NCI-H1694 (cell line): Measurements from ENCODE around the gene HIC1.

Experiments
- DNase-seq: peaks from one replicate; lab custom pipeline; 2025; lab: John Stamatoyannopoulos, UW

The HIC1 gene

DNA sequence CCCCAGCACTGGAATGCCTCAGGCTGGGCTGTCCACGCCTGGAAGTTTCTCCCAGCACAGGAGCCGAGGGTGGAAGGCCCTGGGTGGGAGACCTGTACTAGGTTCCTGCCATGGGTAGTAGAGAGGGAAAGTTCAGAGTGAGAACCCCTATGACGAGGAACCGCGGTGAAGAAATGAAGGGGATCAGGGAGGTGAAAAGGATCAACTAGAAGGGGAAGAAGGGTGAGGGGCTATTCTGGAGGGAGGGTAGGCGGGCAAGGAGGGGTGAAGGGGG lies 5.4 kb downstream of the HIC1 start:
- DNase-seq: no peak

- no peak for DNase-seq
Observed at GRCh38 chr17:2060681-2061440, 6.0 kb downstream of the HIC1 start.

DNA sequence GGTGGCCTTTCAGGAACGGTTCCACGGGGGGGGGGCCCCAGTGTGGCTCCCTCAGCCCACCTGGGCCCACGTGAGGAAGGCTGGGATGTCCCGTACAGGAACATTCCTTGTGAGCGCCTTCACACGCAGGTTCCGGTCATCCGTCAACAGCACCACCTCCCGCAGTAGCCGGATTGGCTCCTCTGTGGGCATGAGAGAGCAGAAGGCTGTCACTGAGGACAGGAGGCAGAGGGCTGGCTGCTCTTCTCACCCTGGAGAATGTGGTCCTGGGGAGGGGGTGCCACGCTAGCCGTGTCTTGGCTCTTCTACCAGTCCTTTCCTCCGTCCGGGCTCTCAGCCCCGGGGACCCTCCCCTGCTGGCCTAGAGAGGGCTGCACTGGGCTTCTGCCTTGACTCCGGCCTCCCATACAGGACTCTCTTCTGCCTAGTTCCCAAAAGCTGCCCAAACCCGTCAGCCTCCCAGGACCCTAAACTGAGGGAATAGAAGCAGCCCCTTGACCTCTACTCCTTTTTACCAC lies 6.6 kb downstream of the HIC1 start:
- DNase-seq: no peak

GRCh38 chr17:2062571-2063183 lies 7.8 kb downstream of the HIC1 start:
- DNase-seq: no peak

GRCh38 chr17:2063261-2064146 lies 8.6 kb downstream of the HIC1 start:
- DNase-seq: no peak

GRCh38 chr17:2064147-2064489 lies 9.2 kb downstream of the HIC1 start:
- no peak for DNase-seq

DNA sequence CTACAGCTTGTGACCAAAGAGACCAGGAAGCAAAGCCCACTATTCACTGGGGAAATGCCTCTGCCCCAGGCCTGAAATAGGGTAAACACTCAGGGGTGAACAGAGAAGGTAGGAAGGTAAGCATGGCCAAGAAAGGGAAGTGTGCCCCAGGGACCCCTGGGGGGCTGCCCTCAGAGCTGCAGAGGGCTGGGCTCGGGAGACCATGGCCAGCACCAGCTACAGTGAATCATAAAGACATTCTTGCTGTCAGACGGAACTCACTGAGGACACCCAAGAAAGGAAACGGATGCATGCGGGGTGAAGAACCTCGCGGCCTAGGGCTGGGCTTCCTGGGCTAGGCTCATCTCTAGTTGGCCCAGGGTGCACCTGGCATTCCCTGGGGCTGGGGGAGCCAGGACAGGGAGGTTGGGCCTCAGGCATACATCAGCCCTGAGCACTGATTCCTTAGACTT lies 9.6 kb downstream of the HIC1 start:
- no peak for DNase-seq

DNA sequence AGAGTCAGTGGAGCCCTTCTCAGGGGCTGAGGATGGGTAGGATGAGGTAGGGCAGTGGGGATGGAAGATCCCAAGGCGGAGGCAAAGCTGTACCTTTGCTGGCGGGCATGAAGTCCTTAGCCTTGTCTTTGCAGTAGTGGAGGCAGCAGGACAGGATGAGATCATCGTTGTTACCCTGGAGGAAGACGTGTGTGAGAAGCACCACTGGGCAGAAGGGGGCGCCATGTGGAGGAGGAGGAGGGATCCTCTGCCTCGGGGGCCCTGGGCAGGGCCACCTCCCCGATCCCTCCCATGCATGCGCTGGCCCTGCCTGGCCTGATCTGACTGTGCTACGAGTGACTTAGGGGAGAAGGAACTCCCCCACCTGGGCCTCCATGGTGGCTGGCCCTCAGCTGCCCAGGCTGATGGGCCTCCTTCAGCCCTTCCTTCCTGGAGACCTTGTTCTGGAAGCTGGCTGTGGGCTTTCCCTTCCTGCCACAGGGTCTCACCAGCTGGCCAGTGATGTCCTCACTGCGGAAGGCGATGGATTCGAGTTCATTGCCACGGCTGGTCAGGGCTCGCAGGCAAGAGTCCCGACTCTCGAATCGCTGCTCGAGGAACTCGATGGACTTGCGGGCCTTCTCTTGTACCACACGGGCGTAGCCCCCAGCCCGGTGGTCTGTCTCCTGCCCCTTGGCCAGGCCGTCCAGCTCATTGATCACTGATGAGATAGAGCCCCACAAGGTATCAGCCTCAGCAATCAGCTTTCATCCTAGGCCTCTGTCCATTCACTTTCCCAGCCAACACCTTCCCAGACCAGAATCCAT lies 10.3 kb downstream of the HIC1 start:
- DNase-seq: no peak

GRCh38 chr17:2065949-2066400 lies 11.1 kb downstream of the HIC1 start:
- no peak for DNase-seq

GRCh38 chr17:2067048-2067561 lies 12.2 kb downstream of the HIC1 start:
- no peak for DNase-seq

DNA sequence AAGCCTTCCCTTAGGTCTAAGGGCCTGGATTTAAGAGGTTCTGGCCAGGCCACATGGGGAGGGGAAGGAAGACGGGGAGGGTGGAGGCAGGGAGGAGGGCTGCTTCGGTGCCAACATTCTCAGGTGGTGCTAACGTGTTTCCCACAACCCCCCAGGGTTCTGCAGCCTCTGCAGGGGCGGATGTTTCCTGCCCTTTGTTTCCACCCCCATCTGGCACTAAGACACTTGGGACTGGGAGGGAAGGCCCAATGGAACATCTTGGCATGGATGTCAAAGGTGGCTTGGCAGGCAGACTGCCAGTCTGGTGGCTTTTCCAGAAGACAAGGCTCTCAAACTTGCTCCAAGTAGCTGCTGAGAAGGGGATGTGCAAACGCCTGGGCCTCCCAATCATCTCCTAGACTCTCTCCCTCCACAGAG lies 12.7 kb downstream of the HIC1 start:
- DNase-seq: no peak

DNA sequence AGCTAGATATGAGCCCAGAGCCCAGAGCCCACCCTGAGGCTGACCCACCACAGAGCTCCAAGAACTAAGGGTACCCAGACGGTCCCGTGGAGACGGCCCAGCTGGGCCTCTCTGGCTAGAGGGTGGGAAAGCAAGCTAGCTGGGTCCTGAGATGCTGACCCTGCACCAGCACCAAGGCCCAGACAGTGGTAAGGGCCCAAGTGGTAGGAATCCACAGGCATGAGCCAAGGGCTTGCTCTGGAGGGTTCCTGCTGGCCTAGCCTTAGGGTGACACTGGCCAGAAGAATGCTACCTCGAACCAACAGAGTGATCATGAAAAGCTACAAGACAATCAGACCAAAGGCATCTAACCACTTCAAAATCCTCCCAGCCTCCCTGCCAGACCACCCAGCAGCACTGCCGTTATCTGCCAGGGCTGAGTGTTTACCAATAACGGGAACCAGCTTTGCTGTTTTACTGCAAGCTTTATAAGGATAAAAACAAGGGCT lies 13.2 kb downstream of the HIC1 start:
- no peak for DNase-seq

- DNase-seq: no peak
Observed at GRCh38 chr17:2068519-2069051, 13.7 kb downstream of the HIC1 start.

GRCh38 chr17:2070241-2071023 lies 15.5 kb downstream of the HIC1 start:
- no peak for DNase-seq

GRCh38 chr17:2071024-2071385 lies 16.1 kb downstream of the HIC1 start:
- no peak for DNase-seq

- DNase-seq: no peak
Observed at GRCh38 chr17:2071455-2072281, 16.8 kb downstream of the HIC1 start.

- DNase-seq: no peak
Observed at GRCh38 chr17:2074919-2075318, 20.0 kb downstream of the HIC1 start.

GRCh38 chr17:2075336-2076086 lies 20.6 kb downstream of the HIC1 start:
- no peak for DNase-seq
